GM19099 (cell line): ENCODE results near the gene BCL2.

Experiments used
- POLR2A ChIP-seq: IDR thresholded peaks from 3 replicates; pipeline ENCODE4 v1.6.1; 2011; ENCODE audit warnings: low read depth; ENCODE audit not compliant: insufficient read length; ENCODE audit errors: extremely low read depth

The BCL2 gene

DNA sequence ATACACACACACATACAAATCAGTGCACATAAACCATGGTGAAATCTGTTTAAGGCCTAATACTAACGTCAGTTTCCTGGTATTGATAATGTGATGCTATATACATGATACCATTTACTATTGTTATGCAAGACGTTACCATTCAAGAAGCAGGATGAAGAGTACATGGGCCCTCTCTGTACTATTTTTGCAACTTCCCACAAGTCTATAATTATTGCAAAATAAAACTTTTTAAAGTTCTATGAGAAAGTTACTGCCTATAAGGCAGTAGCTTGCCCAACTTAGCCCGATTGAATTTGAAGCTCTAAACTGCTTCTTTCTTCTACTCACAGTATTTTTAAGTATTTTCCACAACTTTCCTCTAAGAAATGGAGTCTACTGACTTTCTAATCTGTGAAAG lies 74.0 kb downstream of the BCL2 start:
- TF ChIP-seq POLR2A, result no peak

DNA sequence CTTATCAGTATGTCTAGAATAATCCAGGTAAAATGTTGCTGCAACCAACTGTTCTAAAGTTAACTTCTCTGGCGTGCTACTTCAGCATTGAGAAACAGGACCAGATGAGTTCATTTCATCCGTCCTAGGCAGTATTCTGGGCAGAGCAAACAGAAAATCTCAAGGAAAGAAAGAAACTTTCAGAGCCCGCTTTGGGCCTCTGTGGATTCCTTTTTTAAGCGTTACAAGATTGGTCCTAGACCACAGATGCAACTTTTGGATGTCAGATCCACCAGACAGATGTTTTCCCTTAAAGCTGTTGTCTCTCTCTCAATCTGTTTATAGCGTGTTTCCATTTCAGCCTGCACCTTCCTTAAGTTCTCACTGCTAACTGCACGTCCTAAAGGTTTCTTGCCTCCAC lies 75.0 kb downstream of the BCL2 start:
- TF ChIP-seq POLR2A, result no peak

DNA sequence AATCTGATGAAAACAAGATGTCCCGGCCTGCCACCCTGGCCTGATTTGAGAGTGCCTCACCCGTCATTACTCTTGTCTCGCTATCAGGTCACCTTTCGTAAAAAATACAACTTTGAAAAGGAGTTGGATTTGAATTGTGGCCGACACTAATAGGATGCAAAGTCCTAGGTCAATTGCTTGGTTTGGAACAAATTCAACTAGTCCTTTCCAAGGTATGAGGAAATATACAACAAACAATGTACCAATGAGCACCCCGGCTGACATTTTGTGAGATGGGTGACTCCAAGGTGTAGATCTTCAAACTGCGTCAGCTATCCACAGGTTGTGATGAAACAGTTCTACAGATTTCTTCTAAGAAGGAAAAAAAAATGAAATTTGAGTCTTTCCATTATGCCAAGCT lies 77.8 kb downstream of the BCL2 start:
- TF ChIP-seq POLR2A, result no peak

DNA sequence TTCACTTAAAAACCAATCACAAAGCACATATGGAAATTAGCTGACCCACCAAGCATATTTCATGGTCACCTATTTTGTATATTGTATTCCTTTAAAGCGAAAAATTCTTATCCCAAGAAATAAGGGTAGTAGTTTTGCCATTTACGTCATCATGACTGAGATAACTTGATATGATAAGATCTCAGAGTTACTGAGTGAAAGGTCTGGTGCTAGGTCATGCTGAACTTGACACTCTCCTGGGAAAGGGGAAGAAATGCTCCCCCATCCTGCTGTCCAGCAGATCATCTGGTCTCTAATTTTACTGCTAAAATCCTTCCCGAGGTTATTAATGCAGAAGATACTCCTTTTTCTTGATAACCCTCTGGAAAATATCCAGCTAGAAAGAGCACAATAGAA lies 78.3 kb downstream of the BCL2 start:
- no peak for TF ChIP-seq POLR2A

DNA sequence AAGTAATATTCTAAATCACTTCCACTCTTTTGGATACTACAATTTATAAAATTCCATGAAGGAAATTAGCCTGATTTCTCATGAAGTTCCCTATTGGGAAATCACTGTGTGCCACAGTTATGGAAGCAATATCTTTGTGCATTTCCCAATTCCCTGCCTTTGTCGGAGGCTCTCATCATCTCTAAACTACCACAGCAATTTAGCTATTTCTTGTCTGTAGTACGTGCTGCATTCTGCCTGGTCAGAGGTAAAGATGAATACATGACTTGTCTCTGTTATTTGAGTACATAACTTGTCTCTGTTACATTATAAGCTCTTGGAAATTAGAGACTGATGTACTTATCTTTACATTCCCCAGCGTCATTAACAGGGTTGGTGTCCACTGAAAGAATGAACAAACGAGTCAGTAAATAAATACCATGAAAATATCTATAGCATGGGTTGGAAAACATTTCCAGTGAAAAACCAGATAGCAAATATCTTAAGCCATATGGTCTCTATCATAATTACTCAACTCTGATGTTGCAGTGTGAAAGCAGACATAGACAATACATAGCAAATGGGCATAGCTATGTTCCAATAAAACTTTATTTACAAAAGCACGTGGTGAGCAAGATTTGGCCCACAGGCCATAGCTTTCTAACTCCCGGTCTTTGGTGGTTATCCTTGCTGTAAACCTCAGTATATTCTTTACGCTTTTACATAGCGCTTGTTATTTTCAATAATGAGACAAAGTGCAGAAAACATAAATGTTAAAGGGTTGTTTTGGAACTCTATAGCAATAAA lies 78.8 kb downstream of the BCL2 start:
- TF ChIP-seq POLR2A, result no peak

DNA sequence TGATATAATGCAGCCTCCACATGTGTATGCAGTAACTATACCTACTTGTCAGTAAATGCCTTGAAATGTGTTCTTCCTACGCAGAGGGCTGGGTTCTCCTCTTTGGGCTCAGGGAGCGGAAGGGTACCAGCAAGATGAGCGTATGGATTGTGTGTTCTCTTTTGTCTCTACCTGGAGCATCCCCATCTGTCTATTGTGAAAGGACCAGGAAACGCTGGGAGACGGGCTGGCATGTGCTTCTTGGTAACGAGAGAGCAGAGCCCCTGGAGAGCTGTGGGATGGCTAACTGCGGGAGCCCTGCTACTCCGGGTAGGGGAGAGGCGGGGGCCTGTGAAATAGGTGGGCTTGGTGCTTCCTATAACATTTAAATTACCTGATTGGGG lies 80.9 kb downstream of the BCL2 start:
- no peak for TF ChIP-seq POLR2A

DNA sequence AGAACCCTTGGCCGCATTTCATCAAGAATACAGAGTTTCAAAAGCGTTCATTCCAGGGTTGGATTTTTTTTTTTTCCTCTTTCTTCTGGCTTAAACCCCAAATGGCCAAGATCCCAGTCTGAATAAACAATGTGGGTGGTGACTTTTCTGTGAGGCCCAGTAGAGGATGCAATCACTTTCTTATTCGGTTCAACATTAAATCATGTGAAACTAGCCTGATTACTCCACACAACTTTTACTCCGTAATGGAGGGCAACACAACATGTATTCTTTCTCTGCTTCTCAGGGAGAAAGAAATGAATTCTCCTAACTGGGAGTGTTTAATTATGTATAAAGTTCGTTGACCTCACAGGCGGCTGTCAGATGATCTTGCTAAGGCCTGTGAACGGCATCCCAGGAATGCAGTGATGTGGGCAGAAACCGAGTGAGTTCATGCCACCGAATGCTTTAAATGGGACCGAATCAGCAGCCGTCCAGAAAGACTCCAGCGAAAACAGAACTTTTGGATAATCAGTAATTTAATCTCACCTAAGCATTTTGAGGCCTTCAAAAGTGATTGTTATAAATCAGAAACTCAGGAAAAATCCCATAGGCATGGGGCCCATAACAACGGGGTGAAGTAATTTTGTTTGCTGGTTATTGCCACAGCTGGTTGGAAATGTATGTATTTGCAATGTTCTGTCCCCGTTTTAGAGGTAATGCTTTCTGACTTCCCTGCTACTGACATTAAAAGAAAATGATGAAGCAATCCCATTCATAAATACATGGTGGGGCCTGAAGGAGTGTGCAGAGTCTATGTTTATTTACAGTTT lies 81.5 kb downstream of the BCL2 start:
- no peak for TF ChIP-seq POLR2A

DNA sequence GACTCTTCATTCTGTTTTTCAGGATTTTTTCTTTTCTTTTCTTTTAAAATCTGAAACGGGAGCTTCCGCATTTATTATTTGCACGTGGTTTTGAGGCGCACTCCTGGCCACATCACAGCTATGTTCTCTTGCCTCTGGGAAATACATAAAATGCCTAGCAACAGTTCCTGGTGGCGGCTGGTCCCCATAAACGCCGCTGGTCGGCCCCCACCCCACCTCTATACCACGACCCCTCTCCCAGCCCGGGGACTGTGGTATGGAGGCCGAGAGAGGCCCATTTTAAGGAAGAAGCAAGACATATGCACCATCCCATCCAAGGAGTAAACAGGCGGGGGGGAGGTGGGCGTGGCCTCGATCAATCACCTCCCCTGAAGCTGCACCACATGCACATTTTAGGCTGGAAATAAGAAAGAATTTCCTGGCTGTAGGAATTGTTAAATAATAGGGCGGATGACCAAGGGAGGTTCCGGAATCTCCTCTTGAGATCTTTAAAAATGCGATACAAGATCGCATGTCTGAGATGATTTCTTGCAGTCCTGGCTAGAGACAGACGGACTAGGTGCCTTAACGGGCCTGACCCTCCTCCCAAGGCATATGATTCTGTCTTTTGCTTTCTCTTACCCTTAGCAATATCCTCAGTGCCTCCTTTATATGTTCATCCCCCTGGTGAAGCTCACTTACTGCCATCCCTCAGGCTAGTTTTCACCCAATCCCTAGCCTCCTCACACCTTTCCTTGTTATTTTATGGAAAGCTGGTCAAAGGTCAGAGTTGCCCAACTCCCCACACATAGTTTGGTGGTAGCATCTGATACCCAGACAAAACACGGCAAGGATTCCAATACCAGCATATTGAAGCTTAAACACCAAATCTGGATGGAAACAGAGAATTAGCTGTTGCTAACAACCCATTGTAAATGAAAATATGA lies 82.4 kb downstream of the BCL2 start:
- no peak for TF ChIP-seq POLR2A

DNA sequence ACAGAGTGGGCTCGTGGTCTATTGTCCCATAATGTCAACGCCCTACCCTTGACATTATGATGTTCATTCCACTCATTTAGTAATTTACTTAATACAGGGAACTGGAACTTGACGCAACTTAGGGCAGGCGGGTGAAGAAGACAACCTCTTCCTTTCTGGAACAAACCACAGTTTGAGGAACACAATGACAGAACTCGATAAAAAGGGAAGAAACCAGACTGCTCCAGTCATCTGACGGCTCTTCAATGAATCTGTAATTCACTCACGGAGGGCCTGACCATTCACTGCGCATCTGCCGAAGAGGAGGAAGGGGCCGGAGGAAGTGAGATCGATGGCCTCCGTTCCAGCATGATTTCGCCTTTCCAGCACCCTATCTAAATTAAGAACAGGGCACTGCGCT lies 83.2 kb downstream of the BCL2 start:
- no peak for TF ChIP-seq POLR2A

DNA sequence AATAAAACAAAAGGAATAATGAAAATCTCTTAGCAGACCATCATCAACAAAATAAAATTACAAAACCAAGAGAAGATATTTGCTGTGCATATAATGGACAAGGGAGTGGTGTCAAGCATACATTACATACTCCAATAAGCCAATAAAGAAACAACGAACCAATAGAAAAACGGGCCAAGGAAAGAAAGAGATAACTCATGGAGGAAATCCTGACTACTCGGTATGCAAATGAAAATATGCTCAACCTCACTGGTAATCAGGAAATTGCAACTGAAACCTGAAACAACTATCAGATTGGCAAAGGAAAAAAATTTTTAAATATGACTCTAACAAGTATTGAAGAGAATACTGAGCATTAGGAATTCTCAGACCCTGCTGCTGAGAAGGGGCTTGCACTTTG lies 84.7 kb downstream of the BCL2 start:
- no peak for TF ChIP-seq POLR2A

DNA sequence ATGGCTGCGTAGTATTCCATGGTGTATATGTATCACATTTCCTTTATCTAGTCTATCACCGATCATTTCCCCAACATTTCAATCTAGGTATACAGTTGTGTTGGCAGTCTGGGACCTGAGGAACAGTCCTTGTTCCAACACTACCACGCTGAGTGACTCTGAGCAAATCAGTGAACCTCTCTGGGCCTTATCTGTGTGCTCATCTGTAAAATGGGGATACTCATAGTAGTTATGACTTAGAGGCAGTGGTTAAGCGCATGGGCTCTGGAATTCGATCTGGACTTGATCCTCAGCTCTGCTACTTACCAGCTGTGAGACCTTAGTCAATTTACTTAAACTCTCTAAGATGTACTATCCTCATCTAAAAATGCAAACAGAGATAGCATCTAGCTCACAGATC lies 85.1 kb downstream of the BCL2 start:
- no peak for TF ChIP-seq POLR2A

DNA sequence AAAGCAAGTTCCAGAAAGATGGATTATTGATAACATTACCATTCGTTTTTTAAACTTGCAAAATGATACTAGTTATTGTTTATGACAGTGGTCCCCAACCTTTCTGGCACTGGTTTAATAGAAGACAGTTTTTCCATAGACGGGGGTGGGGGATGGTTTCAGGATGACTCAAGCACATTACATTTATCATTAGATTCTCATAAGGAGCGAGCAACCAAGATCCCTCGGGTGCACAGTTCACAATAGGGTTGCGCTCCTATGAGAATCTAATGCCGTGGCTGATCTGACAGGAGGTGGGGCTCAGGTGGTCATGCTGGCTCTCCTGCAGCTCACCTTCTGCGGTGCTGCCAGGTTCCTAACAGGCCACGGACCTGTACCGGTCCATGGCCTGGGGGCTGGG lies 86.2 kb downstream of the BCL2 start:
- TF ChIP-seq POLR2A, result no peak

DNA sequence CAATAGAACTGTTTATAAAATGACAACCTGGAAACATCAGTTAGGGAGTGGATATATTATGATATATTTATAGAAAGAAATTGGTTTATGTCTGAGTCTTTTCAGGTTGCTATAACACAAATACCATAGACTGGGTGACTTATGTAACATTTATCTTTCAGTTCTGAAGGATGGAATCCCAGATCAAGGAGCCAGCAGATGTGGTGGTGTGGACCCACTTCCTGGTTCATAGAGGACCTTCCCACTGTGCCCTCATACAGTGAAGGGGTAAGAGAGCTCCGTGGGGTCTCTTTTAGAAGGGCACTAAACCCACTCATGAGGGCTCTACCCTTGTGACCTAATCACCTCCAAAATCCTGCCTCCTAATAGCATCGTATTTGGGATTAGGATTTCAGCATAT lies 86.7 kb downstream of the BCL2 start:
- no peak for TF ChIP-seq POLR2A

DNA sequence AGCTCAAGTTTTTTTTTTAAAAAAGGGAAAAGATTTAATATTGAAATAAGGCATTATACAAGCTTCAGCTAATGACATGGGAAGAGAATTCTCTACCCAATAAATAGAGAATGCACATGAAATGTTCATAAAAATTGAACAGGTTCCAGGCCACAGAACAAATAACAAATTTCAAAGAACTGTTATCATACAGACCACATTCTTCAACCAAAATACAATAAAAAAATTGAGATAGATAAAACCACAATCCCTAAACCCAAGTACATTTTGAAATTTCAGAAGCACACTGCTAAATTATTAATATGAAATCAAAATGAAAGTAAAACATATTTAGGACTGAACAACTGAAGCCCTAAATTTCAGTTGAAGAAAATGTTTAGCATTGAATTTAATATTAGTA lies 89.6 kb downstream of the BCL2 start:
- no peak for TF ChIP-seq POLR2A

DNA sequence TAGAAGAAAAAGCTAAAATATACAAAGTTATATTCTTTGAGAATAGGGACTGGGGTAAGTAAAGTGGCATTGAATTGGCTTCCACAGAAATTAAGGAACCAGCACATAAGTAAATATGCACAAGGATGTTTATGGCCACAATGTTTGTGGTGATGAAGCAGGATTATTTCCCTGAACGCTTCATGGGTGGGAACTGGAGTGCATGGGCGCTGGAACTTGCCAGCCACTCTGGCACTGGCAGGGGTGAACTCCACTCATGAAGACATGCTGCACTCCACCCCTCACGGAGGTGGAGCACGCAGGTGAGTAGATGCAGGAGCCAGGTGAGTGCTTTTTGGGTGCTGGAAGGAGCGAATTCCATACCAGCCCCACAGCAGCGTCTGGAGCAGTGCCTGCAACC lies 94.1 kb downstream of the BCL2 start:
- no peak for TF ChIP-seq POLR2A
